Hepatocyte (in vitro differentiated cells): ENCODE data around the gene CDH18. TPM values are rescaled to one million over a fixed set of nuclear protein-coding genes. Genes with fewer than 3 reads are reported as not detected.

Source experiments
- DNase-seq: peaks from one replicate; pipeline ENCODE4 v3.0.0-alpha.2; 2016; ENCODE audit warnings: low spot score
- H2AFZ ChIP-seq: fragments of 200-600 bp; sonication (generic); 2 replicates; pipeline ENCODE4 v1.6.0; 2016; ENCODE audit warnings: antibody characterized with exemption, mild to moderate bottlenecking
- H3K27ac ChIP-seq: fragments of 200-600 bp; sonication (generic); 2 replicates; pipeline ENCODE4 v1.5.1; 2016; ENCODE audit warnings: mild to moderate bottlenecking
- H3K27me3 ChIP-seq: fragments of 200-600 bp; sonication (generic); 2 replicates; pipeline ENCODE4 v1.6.1; 2016
- H3K36me3 ChIP-seq: fragments of 200-600 bp; sonication (generic); replicated peaks from 2 replicates; pipeline ENCODE4 v1.5.1; 2016; ENCODE audit warnings: low read depth; ENCODE audit not compliant: insufficient read depth
- H3K4me1 ChIP-seq: fragments of 200-600 bp; sonication (generic); 2 replicates; pipeline ENCODE4 v1.5.1; 2016; ENCODE audit warnings: mild to moderate bottlenecking, moderate library complexity; ENCODE audit not compliant: insufficient read depth
- H3K4me2 ChIP-seq: fragments of 200-600 bp; sonication (generic); 2 replicates; pipeline ENCODE4 v1.6.0; 2016
- H3K4me3 ChIP-seq: fragments of 200-600 bp; sonication (generic); 2 replicates; pipeline ENCODE4 v1.5.1; 2016; ENCODE audit warnings: mild to moderate bottlenecking
- H3K79me2 ChIP-seq: fragments of 200-600 bp; sonication (generic); 2 replicates; pipeline ENCODE4 v1.6.0; 2017; ENCODE audit warnings: mild to moderate bottlenecking
- H3K9me2 ChIP-seq: fragments of 200-600 bp; sonication (generic); replicated peaks from 2 replicates; pipeline ENCODE4 v1.6.0; 2017; ENCODE audit warnings: mild to moderate bottlenecking; ENCODE audit not compliant: insufficient read depth
- H3K9me3 ChIP-seq: fragments of 200-600 bp; sonication (generic); 2 replicates; pipeline ENCODE4 v1.5.1; 2016; ENCODE audit warnings: low read depth, mild to moderate bottlenecking
- H4K20me1 ChIP-seq: fragments of 200-600 bp; sonication (generic); 2 replicates; pipeline ENCODE4 v1.6.0; 2016; ENCODE audit warnings: mild to moderate bottlenecking; ENCODE audit not compliant: insufficient read depth, poor library complexity, severe bottlenecking
- EZH2 ChIP-seq: fragments of 200-600 bp; sonication (generic); IDR thresholded peaks from 2 replicates; pipeline ENCODE4 v1.6.1; 2016; ENCODE audit warnings: antibody characterized with exemption, mild to moderate bottlenecking, borderline replicate concordance
- EZH2phosphoT487 ChIP-seq: fragments of 200-600 bp; sonication (generic); IDR thresholded peaks from one replicate; pipeline ENCODE4 v1.6.1; 2018; ENCODE audit warnings: antibody characterized with exemption, mild to moderate bottlenecking, low read depth, moderate library complexity; ENCODE audit not compliant: unreplicated experiment, severe bottlenecking
- WGBS: methylation state at CpG from one replicate; pipeline ENCODE4 v1.1.6; 2016; ENCODE audit warnings: low lambda C conversion rate; ENCODE audit errors: missing lambda C conversion rate; 5-methylcytosine and 5-hydroxymethylcytosine counted together
- polyA plus RNA-seq: library from polyadenylated mRNA; unstranded; fragments of >200 nt; fragmentation: Nextera tagmentation; extraction: Ambion mirVana; gene quantifications from 2 replicates; pipeline ENCODE4 v1.2.1, GENCODE V29; 2016
- total RNA-seq: library from RNA; depleted of rRNA; stranded (reverse); fragments of >200 nt; gene quantifications from 2 replicates; pipeline ENCODE4 v1.2.3, GENCODE V29; 2014
- TF ChIP-seq, protein P1 (sequence below): fragments of 200-600 bp; sonication (generic); IDR thresholded peaks from 2 replicates; pipeline ENCODE4 v1.5.1; 2016; ENCODE audit warnings: antibody characterized with exemption, mild to moderate bottlenecking; ENCODE audit not compliant: poor library complexity

Gene CDH18
- total and polyA plus RNA-seq, 2 experiments from 2014 or later, result 0.71 to 1.5 TPM

DNA sequence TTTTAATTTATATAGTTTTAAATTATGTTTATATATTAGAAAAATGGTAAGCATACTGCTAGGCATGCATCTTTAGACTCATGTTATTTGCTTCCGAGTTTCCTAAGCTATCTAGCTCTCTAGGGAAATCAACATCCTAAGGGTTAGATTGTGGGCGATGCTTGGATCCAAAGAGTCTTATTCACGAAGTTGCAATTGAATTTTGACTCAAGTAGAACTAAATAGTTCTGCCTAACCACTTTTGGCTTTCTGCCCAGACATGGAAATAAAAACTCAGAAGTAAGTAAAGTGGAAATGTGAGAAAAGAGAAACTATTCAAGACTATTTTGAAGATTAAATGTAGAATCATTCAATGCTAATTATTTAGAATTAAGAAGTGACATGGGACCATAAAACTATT, 440.4 kb downstream of the CDH18 start:
- WGBS, result 36% methylated on average over 3 of the region's 3 CpGs
- Histone ChIP-seq H2AFZ (no peak overlapping the region), H3K4me3 (no peak overlapping the region), H3K9me2 (no peaks in the 10 kb centered on the region), H3K4me1 (no peaks in the 10 kb centered on the region), H3K36me3 (no peaks in the 10 kb centered on the region), H3K4me2 (no peak overlapping the region), H3K27ac (no peak overlapping the region), H3K79me2 (no peaks in the 10 kb centered on the region), H4K20me1 (no peaks in the 10 kb centered on the region), H3K9me3 (no peaks in the 10 kb centered on the region), H3K27me3 (no peaks in the 10 kb centered on the region)
- TF ChIP-seq EZH2, result no peak
- TF ChIP-seq, protein P1, sequence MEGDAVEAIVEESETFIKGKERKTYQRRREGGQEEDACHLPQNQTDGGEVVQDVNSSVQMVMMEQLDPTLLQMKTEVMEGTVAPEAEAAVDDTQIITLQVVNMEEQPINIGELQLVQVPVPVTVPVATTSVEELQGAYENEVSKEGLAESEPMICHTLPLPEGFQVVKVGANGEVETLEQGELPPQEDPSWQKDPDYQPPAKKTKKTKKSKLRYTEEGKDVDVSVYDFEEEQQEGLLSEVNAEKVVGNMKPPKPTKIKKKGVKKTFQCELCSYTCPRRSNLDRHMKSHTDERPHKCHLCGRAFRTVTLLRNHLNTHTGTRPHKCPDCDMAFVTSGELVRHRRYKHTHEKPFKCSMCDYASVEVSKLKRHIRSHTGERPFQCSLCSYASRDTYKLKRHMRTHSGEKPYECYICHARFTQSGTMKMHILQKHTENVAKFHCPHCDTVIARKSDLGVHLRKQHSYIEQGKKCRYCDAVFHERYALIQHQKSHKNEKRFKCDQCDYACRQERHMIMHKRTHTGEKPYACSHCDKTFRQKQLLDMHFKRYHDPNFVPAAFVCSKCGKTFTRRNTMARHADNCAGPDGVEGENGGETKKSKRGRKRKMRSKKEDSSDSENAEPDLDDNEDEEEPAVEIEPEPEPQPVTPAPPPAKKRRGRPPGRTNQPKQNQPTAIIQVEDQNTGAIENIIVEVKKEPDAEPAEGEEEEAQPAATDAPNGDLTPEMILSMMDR, result no peak
- TF ChIP-seq EZH2phosphoT487, result no peak
- DNase-seq, result peak; percentile 27

DNA sequence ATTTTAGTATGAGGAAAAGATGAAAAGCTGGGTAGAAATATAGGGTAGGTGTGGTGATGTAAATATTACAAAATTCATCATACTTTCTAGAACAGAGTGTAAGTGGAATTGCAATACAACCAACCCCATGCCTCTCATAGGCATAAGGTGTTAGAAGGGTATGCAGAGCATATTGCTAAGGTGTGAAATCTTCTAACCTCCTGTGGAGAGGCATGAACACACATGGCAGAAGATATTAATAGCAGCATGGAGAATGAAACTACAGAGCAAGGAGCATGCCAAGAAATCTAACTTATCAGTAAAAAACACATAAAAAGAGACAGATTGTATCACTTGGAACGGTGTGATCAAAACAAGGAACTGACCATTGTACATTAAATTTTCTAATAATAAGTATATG, 441.5 kb downstream of the CDH18 start:
- Histone ChIP-seq H2AFZ (no peak overlapping the region), H3K27me3 (no peaks in the 10 kb centered on the region), H3K27ac (no peak overlapping the region), H3K9me2 (no peaks in the 10 kb centered on the region), H3K79me2 (no peaks in the 10 kb centered on the region), H3K9me3 (no peaks in the 10 kb centered on the region), H3K4me2 (no peak overlapping the region), H3K4me3 (no peak overlapping the region), H3K4me1 (no peaks in the 10 kb centered on the region), H4K20me1 (no peaks in the 10 kb centered on the region), H3K36me3 (no peaks in the 10 kb centered on the region)
- DNase-seq, result no peak
- TF ChIP-seq, protein P1, result no peak
- TF ChIP-seq EZH2, result no peak
- no peak for TF ChIP-seq EZH2phosphoT487
- 86% methylated on average over 1 of the region's 1 CpG for WGBS

DNA sequence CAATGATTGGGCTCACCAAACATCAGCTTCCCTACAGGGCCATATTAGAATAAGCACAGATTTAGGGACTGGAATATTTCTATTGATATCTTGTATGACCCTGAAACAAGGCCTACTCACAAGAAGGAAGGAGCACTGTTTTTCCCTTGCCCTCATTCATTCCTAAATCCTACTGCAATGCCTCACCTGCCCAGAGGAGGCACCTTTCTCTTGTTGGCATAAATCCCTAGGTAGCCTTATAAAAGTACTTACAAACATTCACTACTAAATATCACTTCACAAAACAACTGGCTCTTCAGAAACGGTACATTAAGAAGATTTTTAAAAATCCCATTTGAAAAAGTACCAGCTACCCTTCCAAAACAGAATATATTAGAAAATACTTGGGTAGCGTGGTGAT, 449.4 kb downstream of the CDH18 start:
- H3K9me2 ChIP-seq, result no peaks in the 10 kb centered on the region
- no peaks in the 10 kb centered on the region for H3K27me3 ChIP-seq
- H3K4me1 ChIP-seq, result no peaks in the 10 kb centered on the region
- TF ChIP-seq, protein P1, result no peak
- TF ChIP-seq EZH2phosphoT487 (no peak), EZH2 (no peak)
- no peaks in the 10 kb centered on the region for H3K9me3 ChIP-seq
- no peaks in the 10 kb centered on the region for H4K20me1 ChIP-seq
- no peak overlapping the region for H3K27ac ChIP-seq
- no peaks in the 10 kb centered on the region for H3K79me2 ChIP-seq
- WGBS, result 86% methylated on average over 2 of the region's 2 CpGs
- no peak overlapping the region for H3K4me2 ChIP-seq
- no peak for DNase-seq
- H2AFZ ChIP-seq, result no peak overlapping the region
- no peak overlapping the region for H3K4me3 ChIP-seq
- no peaks in the 10 kb centered on the region for H3K36me3 ChIP-seq

DNA sequence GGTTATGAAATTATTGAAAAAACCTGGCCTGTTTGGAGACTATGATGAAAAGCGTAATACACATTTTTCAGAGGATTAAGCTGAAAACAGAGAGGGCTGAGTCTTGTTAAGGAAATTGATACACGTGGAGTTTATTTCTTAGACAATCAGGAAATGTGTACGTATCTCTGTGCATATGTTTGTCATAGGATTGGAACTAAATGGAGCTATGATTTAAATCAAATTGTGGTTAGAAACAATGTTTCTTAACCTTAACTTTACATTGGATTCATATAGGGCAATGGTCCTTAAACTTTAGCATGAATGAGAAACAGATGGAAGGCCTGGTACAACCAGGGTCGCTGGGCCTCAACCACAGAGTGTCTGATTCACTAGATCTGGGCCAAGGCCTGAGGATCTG, 451.6 kb downstream of the CDH18 start:
- no peaks in the 10 kb centered on the region for H3K9me2 ChIP-seq
- H3K4me1 ChIP-seq, result no peaks in the 10 kb centered on the region
- DNase-seq, result no peak
- no peak overlapping the region for H3K4me2 ChIP-seq
- H3K79me2 ChIP-seq, result no peaks in the 10 kb centered on the region
- H4K20me1 ChIP-seq, result no peaks in the 10 kb centered on the region
- WGBS, result 70% methylated on average over 4 of the region's 4 CpGs
- H2AFZ ChIP-seq, result no peak overlapping the region
- H3K9me3 ChIP-seq, result no peaks in the 10 kb centered on the region
- H3K4me3 ChIP-seq, result no peak overlapping the region
- no peak overlapping the region for H3K27ac ChIP-seq
- TF ChIP-seq EZH2phosphoT487 (no peak), EZH2 (no peak)
- TF ChIP-seq, protein P1, result no peak
- H3K36me3 ChIP-seq, result no peaks in the 10 kb centered on the region
- H3K27me3 ChIP-seq, result no peaks in the 10 kb centered on the region
